Heart left ventricle (tissue), 13 donors: ENCODE results near the gene HSD11B2.

Source experiments
- CTCF ChIP-seq, 12 donors: fragments of 200-600 bp; sonication (generic) in 4 of 12; IDR thresholded peaks; one replicate each; pipeline versions ENCODE4 v1.5.0 to v1.8.0; 2018 to 2022; ENCODE audit warnings: antibody characterized with exemption in 12 of 12, mild to moderate bottlenecking in 5 of 12
- POLR2A ChIP-seq, 2 donors: fragments of 450-650 bp; IDR thresholded peaks; one replicate each; pipeline ENCODE4 v1.6.1; 2017; ENCODE audit warnings: antibody characterized with exemption in 2 of 2, mild to moderate bottlenecking in 2 of 2, moderate library complexity in 2 of 2
- donor health status: ischemic (EF 13 %, LVEDD 7.1; RV severe dilation, severe dysfunction).
- donor health status: DM: no; HTN: yes; CAD: no.
- donor health status: DM: no; HTN: no; CAD: no.
- donor health status: ischemic (EF 25% LVEDD 6.9; RV normal size, moderate dysfunction).
- donor health status: ischemic (EF 25% LVEDD 5.7; RV mildly dilated, moderate dysfunction).
- donor health status: ischemic (EF 35%, LVEDD 5.7; RV mildly dilated, moderate dysfunction).
- donor health status: nonischemic (EF 11% LVEDD 7.7; RV severe dilation, severe dysfunction).
- donor health status: DM: yes; HTN: yes; CAD: no.
- donor health status: PGD.
- donor health status: ischemic (EF 29% LVEDD 5.4; RV normal size, mild dysfunction).
- donor health status: nonischemic (EF 23%, LVEDD 6.1; RV moderate dilation, normal function).

DNA sequence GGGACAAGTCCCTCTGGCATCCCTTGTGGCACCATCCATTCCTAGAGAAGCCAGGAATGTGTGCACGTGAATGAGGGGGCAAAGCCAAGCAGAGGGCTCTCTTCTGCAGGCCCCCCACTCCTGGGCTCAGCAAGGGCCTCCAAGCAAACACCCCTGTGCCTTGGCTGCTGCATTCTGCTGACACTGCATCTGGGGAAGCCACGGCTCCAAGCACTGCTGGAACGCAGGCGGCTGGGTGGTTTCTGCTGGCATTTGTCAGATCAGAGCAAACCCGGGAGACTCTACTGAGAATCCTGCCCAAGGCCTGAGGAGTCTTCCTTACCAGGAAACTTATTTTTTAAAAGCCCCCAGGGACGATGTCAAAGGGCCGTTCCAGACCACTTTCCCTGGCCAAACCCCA lies 26.7 kb downstream of the HSD11B2 start:
- no peak for TF ChIP-seq CTCF (IDR thresholded peaks at IDR 0.05)
- TF ChIP-seq POLR2A (IDR thresholded peaks at IDR 0.05): no peak
